Caki2 (cell line): ENCODE measurements around the gene SMIM17. TPM values are rescaled to one million over a fixed set of nuclear protein-coding genes. Genes with fewer than 3 reads are reported as not detected.

Experiments
- DNase-seq: peaks from one replicate; pipeline ENCODE4 v3.0.0-alpha.2; 2015; ENCODE audit warnings: low read depth
- in situ Hi-C: cut with HindIII; loops from 2 replicates; pipeline ENCODE4 v1.10.0; 2016; ENCODE audit warnings: low sequenced_read_pairs, low pct_unique_long_range_greater_than_20kb, mixed read lengths
- total RNA-seq: library from RNA; depleted of rRNA; stranded (reverse); fragments of >200 nt; shearing (Covaris generic); gene quantifications from 2 replicates; pipeline ENCODE4 v1.2.3, GENCODE V29; 2014; ENCODE audit warnings: low replicate concordance; rRNA removed

The SMIM17 gene
- total RNA-seq, result 0.38 and 1.0 TPM in 2 replicates

DNA sequence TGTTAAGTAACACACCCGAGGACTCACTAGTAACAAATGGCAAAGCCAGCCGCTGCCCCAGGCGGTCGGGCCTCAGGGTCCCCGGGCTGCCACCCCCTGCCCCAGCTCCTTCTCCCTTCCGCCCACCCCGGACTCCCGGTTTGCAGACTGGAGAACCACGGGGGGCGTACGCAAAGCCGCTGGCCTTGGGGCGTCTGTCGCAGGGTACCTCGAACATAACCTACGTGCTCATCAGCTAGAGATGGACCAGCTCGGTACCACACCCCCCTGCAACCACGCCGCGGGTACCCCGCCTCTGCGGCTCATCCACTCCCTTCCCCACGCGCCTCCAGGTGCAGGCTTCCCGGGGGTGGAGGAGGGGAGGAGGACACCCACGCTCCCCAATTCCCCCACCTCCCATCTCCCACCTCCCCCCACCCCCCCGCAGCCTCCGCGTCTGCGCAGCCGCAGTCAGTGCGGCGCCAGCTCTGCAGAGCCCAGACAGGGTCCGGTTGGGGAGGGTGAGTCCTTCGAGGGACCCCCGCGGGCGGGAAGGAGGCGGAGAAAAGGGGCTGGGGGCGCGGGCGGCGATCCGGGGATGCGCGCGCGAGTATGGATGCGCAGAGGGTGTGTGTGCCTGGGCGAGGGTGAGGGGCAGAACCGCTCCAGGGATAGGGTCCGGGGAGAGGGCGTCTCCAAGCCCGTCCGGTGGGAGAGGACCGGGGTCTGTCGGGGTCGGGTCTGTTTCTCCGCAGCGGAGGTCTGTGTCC is at the start of gene SMIM17:
Gene SMIM17 (plus strand): TSS at position 449 of the 749 bp plus-strand sequence. CDS start 2,509 bp downstream, outside the sequence.
- no peak for DNase-seq
- in situ Hi-C loops, result no loop called here

DNA sequence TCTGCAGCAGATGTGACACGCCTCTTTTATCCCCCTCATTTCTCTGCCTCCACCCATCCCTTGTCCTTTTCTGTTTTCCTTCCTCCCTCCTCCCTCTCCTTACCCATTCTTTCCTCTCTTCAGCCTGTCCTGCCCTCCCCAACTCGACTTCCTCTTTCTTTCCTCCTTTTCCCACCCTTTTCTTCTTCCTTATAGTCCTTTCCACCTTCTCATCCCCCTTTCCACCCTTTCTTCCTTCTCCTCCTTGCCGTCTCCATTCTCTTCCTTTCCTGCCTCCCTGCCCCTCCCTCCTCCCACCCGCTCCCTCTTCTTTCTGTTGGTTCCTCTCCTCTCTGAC is 48.5 kb upstream of the SMIM17 start:
- DNase-seq, result no peak
- in situ Hi-C loops, result no loop called here

DNA sequence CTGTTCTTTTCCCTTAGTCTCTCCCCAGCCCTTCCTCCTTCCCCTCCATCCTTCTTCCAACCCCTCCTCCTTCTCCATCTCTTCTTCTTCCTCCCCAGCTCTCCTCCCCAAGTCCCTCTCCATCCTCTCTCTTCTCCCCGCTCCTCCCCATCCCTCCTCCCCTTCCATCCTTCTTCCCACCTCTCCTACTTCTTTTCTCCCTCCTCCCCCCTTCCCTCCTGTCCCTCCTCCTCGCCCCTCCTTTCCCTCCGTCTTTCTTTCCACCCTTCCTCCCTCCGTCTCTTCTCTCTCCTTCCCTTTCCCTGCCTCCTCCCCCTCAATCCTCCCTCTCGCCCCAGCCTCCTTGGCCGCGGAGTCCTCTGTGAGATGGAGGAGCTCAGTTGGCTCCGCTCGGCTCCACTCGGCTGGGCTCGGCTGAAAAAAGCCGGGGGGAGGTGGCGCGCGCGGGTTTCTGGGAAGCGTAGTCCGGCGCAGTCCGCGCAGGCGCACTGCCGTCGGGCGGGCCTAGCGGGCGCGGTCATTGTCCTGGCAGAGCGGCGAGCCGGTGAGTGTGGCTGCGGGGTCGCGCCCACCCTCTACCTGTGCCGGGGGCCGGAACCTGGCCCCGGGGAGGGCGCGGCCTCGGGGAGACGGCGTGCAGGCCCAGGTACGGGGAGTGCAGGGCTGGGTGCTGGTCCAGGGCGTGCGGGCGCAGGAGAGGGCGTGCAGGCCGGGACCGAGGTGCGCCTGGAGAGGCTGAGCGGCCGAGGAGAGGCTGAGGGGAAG is 48.0 kb upstream of the SMIM17 start, which contains the start of gene ZNF71:
Gene ZNF71 (plus strand): TSS at position 520 of the 765 bp plus-strand sequence. CDS start 6,257 bp downstream, outside the sequence.
- in situ Hi-C loops, result no loop called here
- peak; percentile 85 for DNase-seq

DNA sequence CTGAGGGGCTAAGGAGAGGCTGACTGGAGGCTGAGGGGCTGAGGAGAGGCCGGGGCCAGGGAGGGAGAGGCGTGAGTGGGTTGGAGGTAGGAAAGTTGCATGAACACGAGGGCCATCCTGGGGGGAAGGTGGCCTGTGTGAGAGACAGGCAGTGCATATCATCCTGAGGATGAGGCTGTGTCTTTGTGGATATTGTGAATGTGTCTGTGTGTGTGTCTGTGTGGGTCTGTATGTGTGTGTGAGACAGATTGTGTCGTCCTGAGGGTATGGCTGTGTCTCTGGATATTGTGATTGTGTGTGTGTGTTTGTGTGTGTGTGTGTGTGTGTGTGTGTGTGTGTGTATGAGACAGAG is 47.4 kb upstream of the SMIM17 start:
- DNase-seq, result no peak
- in situ Hi-C loops, result no loop called here

GRCh38 chr19:56596676-56597075 is 46.3 kb upstream of the SMIM17 start:
- in situ Hi-C loops, result no loop called here
- no peak for DNase-seq

DNA sequence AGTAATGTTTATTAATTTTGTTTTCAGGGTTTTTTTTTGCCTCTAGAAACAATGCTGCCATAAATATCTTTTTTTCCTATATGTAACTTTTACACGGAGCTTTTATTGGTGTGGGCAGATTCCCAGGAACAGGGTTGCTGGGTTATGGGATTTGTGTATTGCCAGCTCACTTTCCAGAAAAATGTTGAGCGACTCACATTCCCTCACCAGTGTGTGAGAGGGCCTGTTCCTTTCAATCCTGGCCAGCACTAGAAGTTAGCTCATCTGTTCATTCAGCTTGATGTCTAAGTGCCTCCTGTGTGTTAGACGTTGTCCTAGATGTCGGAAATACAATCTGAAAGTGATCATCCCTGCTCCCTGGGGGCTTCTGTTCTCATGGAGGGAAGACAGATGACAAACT is 45.3 kb upstream of the SMIM17 start:
- no peak for DNase-seq
- in situ Hi-C loops, result no loop called here

DNA sequence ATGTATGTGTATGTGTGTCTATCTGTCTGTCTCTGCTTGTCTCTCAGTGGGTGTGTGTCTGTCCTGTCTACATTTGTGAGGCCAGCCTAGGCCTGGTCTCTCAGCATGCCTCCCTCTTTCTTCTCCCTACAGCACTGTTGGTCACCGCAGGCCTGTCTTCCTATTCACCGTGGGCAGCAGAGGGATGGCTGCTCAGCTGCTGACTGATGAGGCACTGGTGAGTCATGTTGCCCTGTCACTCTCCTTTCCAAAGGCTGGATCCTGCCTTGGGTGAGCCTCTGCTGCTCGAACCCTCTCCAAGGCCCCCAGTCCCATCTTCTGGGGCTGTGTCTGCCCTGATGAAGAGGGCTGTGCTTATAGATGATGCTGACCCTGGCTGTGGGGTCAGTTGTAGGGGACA is 41.6 kb upstream of the SMIM17 start:
- in situ Hi-C loops, result no loop called here
- peak; percentile 8 for DNase-seq

DNA sequence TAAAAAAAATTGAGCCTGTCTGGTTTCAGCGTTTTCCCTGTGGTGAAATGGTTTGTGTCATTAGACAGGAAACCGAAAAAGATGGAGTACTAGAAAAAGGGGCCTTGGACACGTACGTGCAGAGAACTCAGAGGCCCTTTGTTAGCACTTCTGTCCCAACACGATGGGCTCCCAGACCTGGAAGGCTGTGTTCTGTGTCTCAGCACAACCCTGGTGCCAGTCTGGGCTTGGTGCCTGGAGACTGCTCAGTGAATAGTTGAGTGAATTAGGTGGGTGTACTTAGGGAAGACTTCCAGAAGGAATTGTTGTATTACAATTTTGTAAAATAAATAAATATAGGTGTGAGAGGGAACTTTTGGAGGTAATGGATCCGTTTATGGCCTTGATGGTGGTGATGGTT is 39.1 kb upstream of the SMIM17 start:
- in situ Hi-C loops, result no loop called here
- no peak for DNase-seq

GRCh38 chr19:56608274-56608964 is 34.5 kb upstream of the SMIM17 start:
- no peak for DNase-seq
- in situ Hi-C loops, result no loop called here

GRCh38 chr19:56611288-56611687 is 31.7 kb upstream of the SMIM17 start:
- DNase-seq, result no peak
- in situ Hi-C loops, result no loop called here

DNA sequence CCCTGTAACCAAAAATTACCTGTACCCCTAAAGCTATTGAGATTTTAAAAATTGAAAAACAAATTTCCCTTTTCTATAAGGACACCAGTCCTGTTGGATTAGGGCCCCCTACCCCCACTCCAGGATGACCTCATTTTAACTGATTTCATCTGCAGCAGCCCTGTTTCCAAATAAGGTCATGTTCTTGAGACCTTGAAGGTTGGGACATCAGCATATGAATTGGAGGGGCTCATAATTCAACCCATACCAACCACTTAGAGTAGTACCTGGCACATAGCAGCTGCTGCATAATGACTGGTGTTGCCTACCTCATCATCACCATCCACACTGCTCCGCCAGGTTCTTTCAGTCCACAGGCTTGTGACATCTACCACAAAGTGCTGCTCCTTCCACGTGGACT is 30.2 kb upstream of the SMIM17 start:
- in situ Hi-C loops, result no loop called here

GRCh38 chr19:56613639-56614038 is 29.3 kb upstream of the SMIM17 start:
- in situ Hi-C loops, result no loop called here
- DNase-seq, result no peak

More for the DNA sequence above, 30.2 kb upstream of the SMIM17 start:
- no peak for DNase-seq

GRCh38 chr19:56617531-56617930 is 25.4 kb upstream of the SMIM17 start:
- in situ Hi-C loops, result no loop called here

DNA sequence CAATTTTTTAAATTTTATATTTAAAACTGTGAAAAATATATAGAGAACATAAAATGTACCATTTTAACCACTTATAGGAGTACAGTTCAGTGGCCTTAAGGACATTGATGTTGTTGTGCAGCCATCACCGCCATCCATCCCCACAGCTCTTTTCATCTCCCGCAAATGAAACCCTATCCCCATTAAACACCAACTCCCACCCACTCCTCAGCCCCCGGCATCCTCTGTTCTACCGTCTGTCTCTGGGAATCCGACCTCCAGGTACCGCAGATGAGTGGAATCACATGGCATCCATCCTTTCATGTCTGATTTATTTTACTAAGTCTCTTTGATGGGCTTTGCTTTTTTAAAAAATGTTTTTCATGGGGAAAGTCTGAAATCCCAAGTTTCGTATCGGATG is 23.8 kb upstream of the SMIM17 start:
- no peak for DNase-seq

More at GRCh38 chr19:56617531-56617930, 25.4 kb upstream of the SMIM17 start:
- DNase-seq, result no peak

DNA sequence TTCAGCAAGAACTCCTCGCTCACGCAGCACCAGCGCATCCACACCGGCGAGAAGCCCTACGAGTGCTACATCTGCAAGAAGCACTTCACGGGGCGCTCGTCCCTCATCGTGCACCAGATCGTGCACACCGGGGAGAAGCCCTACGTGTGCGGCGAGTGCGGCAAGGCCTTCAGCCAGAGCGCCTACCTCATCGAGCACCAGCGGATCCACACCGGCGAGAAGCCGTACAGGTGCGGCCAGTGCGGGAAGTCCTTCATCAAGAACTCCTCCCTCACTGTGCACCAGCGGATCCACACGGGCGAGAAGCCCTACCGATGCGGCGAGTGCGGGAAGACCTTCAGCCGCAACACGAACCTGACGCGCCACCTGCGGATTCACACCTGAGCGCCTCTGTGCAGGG is 20.6 kb upstream of the SMIM17 start:
- in situ Hi-C loops, result no loop called here
- no peak for DNase-seq

More for the DNA sequence above, 23.8 kb upstream of the SMIM17 start:
- in situ Hi-C loops, result no loop called here

DNA sequence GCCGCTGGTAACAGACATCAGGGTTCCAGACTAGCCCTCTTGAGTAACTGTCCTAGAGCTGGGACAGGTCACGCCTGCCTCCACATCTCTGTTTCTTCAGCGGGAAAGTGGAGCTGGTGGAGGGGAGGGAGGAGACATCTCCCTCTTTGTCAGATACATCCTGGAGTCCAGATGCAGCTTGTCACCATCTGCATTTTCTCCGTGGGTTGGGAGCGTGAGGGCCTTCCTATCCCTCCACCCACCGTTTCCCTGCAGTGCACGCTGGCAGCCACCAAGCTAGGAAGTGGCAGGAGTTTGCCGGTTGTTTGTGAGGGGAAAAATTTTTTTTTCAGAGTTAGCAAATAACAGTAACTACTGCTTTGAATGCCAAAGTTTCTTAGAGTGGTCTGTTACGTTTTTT is 20.0 kb upstream of the SMIM17 start:
- in situ Hi-C loops, result no loop called here
- no peak for DNase-seq

DNA sequence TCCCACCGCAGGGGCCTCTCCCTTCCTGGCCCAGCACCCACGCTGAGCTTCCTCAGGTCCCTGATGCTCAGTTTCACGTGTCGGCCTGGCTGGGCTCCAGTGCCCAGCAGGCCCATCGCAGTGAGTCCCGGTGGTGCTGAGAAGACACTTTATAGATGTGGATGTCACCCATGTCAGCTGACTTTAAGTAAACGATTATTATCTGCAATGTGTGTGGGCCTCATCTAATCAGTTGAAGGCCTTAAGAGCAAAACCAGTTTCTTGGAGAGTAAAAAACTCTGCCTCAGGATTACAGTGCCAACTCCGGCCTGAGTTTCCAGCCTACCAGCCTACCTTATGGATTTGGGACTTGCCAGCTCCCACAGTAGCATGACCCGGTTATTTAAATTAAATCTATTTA is 17.3 kb upstream of the SMIM17 start:
- in situ Hi-C loops, result no loop called here
- DNase-seq, result no peak

GRCh38 chr19:56633021-56633420 is 9.9 kb upstream of the SMIM17 start:
- no peak for DNase-seq
- in situ Hi-C loops, result no loop called here

GRCh38 chr19:56637976-56638555 is 4.9 kb upstream of the SMIM17 start:
- in situ Hi-C loops, result no loop called here

More at GRCh38 chr19:56637976-56638555, 4.9 kb upstream of the SMIM17 start:
- peak; percentile 80 for DNase-seq
